Stimulated activated naive CD8-positive, alpha-beta T cell treated with anti-CD3 and anti-CD28 coated beads, Interleukin-15, Interleukin-2, amounts not matched to agents 100 ng/mL and 50 ng/mL, for 24 hours (primary cell): ENCODE results near the gene MIB1.
A peak's percentile ranks its signal among the peaks of the same experiment; 100 is the strongest.

Experiments used
- H3K27ac Mint-ChIP-seq: one replicate; pipeline ENCODE4 v1.8.0; 2021; ENCODE audit warnings: mild to moderate bottlenecking, mixed read lengths
- H3K27me3 Mint-ChIP-seq: one replicate; pipeline ENCODE4 v1.8.0; 2021; ENCODE audit warnings: mixed read lengths
- H3K36me3 Mint-ChIP-seq: one replicate; pipeline ENCODE4 v1.8.0; 2021; ENCODE audit warnings: low read depth, mixed read lengths
- H3K4me1 Mint-ChIP-seq: one replicate; pipeline ENCODE4 v1.8.0; 2021; ENCODE audit warnings: low read depth, mixed read lengths
- H3K4me3 Mint-ChIP-seq: one replicate; pipeline ENCODE4 v1.8.0; 2021; ENCODE audit warnings: mild to moderate bottlenecking, mixed read lengths
- H3K9me3 Mint-ChIP-seq: one replicate; pipeline ENCODE4 v1.8.0; 2021; ENCODE audit warnings: mixed read lengths

MIB1 gene

DNA sequence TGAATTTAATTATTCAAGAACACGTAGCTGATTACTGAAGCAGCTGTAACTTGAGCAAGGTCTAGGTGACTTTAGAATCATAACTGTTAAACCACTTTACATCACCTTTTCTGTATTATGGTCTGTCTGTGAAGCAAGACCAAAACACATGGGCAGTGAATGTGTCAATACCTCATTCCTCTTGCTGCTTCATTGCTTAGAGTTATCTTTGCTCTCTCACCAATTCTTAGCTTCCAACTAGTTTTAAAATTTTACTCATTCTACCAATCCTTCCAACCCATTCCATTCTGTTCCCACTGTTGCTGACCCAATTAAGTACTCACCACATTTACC is 80.2 kb downstream of the MIB1 start:
- Mint-ChIP-seq H3K36me3 (peaks cover 45% of the 10 kb centered on the region), H3K4me3 (no peak overlapping the region), H3K4me1 (no peaks in the 10 kb centered on the region), H3K9me3 (no peaks in the 10 kb centered on the region), H3K27ac (no peak overlapping the region), H3K27me3 (no peaks in the 10 kb centered on the region)

DNA sequence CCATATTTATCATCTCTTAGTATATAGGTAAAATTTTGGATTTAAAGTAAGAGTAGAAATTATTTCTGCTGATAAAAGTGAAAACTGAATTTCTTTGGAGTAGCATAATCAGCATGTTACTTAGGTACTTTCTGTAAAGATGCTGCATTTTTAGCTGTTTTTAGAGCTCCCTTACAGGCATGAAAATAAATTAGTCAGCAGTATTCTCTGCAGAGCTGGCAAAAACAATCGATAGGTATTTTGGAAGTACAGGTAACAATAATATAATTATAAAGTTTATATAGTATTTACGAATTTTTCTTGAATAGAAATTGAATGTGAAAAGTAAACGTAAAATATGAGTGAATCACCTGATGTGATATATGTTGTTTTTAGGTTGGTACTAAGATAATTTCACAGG is 83.3 kb downstream of the MIB1 start:
- H3K27ac Mint-ChIP-seq: no peak overlapping the region
- no peaks in the 10 kb centered on the region for H3K9me3 Mint-ChIP-seq
- no peaks in the 10 kb centered on the region for H3K4me1 Mint-ChIP-seq

DNA sequence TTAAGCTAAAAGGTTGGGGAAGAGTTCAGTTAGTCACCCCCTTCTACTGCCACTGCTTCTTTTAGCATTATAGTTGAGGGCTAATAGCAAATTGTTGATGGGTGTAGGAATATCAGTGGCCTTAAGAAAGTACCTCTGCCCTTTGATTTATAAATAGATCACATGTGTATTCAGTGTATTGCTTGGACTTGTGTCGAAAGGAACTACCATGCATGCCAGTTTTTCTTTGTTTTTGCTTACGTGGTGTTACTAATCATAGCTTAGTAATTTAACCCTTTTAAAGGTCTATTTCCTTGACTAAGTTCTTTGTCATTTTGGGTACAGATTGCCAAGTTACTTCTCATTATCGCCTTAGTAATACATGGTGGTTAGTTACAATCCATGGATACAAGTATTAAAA is 85.6 kb downstream of the MIB1 start:
- Mint-ChIP-seq H3K27ac (no peak overlapping the region), H3K4me1 (no peaks in the 10 kb centered on the region), H3K9me3 (no peaks in the 10 kb centered on the region), H3K4me3 (no peak overlapping the region), H3K27me3 (no peaks in the 10 kb centered on the region), H3K36me3 (peaks cover 11% of the 10 kb centered on the region)

More for the DNA sequence above, 83.3 kb downstream of the MIB1 start:
- Mint-ChIP-seq H3K4me3 (no peak overlapping the region), H3K36me3 (peaks cover 24% of the 10 kb centered on the region), H3K27me3 (no peaks in the 10 kb centered on the region)

DNA sequence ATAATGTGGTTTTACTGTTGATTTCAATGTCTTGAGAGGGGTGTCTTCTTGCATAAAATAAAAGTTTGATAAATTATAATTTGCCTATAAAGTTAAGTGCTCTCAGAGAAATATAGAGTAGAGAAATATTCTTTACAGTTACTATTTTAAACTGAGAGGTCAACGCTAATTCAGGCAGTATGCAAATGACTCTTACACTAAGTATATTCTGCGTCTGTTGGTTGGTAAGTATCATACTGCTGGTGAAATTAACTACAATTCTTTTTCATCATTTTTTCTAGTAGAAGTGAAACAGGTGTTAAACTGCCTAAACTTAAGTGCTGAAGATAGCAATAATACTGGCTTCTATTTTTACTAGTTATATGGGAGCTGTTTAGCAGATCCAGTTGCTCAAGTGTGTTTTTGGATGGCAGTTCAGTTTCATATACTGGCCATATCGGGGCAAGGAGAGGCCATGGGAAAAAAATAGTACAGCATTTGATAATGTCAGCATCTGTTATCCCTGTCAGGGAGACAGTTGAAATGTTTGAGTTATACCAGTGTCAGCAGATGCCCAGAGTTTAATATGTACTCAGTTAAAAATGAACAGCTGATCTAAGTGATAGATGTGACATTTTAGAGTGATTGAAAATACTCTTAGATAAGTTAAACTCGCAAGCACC is 86.2 kb downstream of the MIB1 start:
- Mint-ChIP-seq H3K4me1 (no peaks in the 10 kb centered on the region), H3K9me3 (no peaks in the 10 kb centered on the region), H3K4me3 (no peak overlapping the region), H3K27ac (no peak overlapping the region), H3K27me3 (no peaks in the 10 kb centered on the region), H3K36me3 (peaks cover 6% of the 10 kb centered on the region)

DNA sequence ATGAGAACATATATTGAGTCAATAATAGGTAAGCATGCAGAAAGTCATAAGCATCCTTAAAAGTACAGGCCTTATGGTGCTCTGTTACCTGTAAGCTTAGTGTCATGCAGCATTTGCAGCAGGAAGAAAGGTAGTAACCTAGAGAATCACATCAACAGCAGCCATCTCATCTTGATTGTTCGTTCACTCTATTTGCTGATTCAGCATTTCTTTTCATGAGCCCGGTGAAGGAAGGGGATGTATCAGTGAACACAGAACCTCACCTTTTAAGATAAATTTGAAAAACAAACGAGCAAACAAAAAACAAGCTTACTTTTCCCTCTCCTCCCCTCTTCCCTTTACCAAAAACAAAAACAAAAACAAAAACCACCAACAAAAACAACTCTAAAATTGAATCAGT is 89.9 kb downstream of the MIB1 start:
- Mint-ChIP-seq H3K4me3 (no peak overlapping the region), H3K27ac (no peak overlapping the region), H3K27me3 (no peaks in the 10 kb centered on the region), H3K9me3 (no peaks in the 10 kb centered on the region), H3K4me1 (no peaks in the 10 kb centered on the region), H3K36me3 (peaks cover 24% of the 10 kb centered on the region)

DNA sequence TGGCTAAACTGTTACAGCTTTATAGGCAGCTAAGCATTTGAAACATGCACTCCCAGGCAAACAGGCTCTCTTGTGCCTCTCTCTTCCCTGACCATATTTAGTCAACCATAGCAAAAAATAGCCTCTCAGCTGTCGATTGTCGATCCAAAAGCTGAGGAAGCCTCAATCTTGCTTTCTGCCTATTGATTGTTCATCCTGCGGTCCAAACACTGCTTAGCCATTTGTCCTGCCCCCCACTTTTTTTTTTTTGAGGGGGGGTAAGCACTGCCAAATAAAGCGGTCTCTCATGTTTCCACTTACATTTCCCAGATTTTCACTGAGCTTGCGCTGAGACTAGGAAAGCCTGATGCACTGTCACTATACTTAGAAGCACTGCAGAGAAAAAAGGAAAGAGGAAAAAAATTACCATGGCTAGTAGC is 90.8 kb downstream of the MIB1 start:
- Mint-ChIP-seq H3K27ac (no peak overlapping the region), H3K27me3 (no peaks in the 10 kb centered on the region), H3K4me3 (no peak overlapping the region), H3K9me3 (no peaks in the 10 kb centered on the region), H3K36me3 (peaks cover 21% of the 10 kb centered on the region), H3K4me1 (no peaks in the 10 kb centered on the region)

DNA sequence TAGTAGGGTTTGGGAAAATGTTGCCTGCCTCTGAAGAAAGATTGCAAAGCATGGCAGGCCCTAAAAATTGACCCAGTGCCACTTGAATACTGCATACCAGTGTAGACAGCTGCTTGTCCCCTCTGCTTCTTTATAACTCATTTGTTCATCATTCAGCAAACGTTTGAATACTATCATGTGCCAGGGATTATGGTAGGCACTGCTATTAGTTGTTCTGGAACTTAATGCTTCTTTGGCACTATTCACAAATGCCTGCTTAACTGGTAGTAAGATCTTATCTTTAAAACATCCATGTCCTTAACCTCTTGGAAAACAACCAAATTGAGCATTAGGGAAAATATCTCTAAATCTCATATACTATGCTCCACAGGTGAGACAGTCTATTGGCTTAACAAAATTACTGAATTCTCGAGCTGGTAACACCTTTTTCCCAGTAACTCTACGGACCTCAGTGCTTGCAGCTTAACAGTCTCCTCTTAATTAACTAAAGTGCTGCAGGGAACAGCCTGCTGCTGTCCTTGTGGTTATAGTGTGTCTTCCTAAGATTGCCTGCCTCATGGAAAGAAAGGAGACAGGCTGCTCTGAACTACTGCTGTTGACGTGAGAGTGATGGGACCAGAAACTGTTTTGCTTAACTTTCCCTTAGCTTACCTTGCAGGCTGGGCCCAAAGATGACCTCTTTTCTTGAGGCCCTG is 93.2 kb downstream of the MIB1 start:
- peaks cover 26% of the 10 kb centered on the region for H3K36me3 Mint-ChIP-seq
- H3K4me3 Mint-ChIP-seq: no peak overlapping the region
- H3K27me3 Mint-ChIP-seq: no peaks in the 10 kb centered on the region
- H3K27ac Mint-ChIP-seq: no peak overlapping the region
- H3K9me3 Mint-ChIP-seq: no peaks in the 10 kb centered on the region
- H3K4me1 Mint-ChIP-seq: no peaks in the 10 kb centered on the region

DNA sequence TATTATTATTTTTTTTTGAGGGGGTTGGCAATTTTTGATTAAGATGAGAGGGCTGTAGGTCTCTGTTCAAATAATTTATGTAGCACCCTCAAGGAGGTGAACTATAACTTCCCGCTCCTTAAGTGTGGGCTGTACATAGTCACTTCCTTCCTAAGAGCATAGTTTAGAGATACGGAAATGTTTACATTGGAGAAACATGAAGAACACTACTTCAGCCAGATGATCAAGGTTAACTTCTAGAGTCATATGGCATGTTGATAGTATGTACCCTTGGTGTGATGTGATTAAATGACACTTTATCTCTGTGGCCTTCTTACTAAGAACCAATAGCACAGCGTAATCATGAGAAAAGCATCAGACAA is 93.7 kb downstream of the MIB1 start:
- peaks cover 30% of the 10 kb centered on the region for H3K36me3 Mint-ChIP-seq
- no peaks in the 10 kb centered on the region for H3K9me3 Mint-ChIP-seq
- no peak overlapping the region for H3K4me3 Mint-ChIP-seq
- no peaks in the 10 kb centered on the region for H3K4me1 Mint-ChIP-seq
- H3K27me3 Mint-ChIP-seq: no peaks in the 10 kb centered on the region
- no peak overlapping the region for H3K27ac Mint-ChIP-seq

DNA sequence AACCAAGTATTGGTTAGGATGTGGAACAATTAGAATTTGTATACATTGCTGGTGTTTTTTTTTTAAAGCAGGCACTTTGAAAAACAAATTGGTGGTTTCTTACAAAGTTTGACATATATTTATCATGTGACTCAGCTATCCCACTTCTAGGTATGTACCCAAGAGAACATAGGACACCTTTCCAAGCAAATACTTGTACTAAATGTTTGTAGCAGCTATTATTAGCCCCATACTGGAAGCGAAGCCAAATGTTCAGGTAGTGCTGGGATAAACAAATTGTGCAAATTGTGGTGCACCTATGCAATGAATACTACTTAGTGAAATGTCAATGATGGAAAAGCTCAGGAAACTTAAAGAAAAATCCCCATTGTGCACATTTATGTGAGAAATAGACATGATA is 101.0 kb downstream of the MIB1 start:
- H3K36me3 Mint-ChIP-seq: peaks cover 40% of the 10 kb centered on the region
- H3K27ac Mint-ChIP-seq: no peak overlapping the region
- no peak overlapping the region for H3K4me3 Mint-ChIP-seq

DNA sequence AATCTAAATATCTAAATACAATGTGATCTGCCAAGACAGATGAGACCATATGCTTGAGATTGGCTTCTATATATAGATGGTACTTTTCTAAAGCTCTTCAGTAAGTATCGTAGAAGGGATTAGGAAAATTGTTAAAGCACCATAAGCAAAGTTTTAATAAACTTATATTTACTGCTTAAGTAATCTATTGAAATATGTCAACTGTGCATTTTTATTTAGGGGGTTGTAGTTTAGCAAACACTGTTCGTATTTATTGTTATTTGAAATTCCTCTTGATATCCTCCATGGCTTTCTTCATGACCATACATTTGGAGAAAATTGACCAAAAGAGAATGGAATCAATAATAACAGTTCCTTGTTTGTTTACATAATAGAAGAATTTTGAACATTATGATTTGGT is 102.7 kb downstream of the MIB1 start:
- no peaks in the 10 kb centered on the region for H3K27me3 Mint-ChIP-seq
- H3K9me3 Mint-ChIP-seq: no peaks in the 10 kb centered on the region
- peaks cover 45% of the 10 kb centered on the region for H3K36me3 Mint-ChIP-seq
- no peaks in the 10 kb centered on the region for H3K4me1 Mint-ChIP-seq
- H3K4me3 Mint-ChIP-seq: no peak overlapping the region
- no peak overlapping the region for H3K27ac Mint-ChIP-seq

More for the DNA sequence above, 101.0 kb downstream of the MIB1 start:
- H3K27me3 Mint-ChIP-seq: no peaks in the 10 kb centered on the region
- H3K4me1 Mint-ChIP-seq: no peaks in the 10 kb centered on the region
- H3K9me3 Mint-ChIP-seq: no peaks in the 10 kb centered on the region

DNA sequence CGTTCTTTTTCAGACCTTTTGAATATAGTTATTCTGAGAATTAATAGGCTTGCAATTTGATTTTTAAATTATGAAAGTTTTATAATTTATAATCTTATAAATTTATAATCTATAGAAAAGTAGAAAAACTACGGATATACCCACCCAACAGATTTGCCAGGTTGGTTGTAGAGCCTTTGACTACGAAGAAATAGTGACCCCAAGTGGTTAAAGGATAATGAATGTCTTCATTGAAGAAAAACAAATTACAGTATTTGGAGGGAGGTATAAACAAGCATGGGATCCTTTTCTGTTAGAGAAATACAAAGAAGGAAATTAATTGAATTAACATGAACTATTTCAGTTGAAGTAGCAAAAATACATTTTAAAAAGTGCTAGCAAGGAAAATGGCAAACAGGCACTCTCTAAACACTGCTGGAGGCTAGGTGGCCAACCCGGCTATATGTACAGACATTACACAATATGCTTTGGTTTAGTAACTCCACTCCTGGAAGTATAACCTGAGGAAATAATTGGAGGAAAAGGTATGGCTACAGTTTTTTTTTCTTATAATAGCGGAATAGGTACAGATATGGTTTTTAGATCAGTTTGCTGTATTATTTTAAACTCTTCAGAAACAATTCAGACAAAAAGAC is 110.9 kb downstream of the MIB1 start:
- Mint-ChIP-seq H3K4me1 (peaks cover 9% of the 10 kb centered on the region), H3K4me3 (no peak overlapping the region), H3K27ac (no peak overlapping the region), H3K36me3 (peaks cover 23% of the 10 kb centered on the region), H3K9me3 (no peaks in the 10 kb centered on the region), H3K27me3 (no peaks in the 10 kb centered on the region)

DNA sequence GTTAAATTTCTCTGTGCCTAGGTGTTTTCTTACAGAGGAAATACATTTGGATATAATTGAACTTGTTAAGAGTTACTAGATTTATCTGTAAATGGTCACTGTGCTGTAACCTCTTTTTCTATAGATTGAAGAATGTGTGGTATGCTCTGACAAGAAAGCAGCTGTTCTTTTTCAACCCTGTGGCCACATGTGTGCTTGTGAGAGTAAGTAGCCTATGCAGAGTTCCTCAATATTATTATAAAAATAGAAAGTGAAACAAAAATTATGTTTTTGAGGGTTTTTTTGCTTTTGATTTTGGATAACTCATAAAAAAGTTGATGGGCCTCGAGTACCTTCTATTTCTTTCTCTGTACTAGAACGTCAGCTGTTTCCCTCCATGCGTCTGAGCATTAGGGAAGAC is 112.4 kb downstream of the MIB1 start:
- Mint-ChIP-seq H3K36me3 (peaks cover 29% of the 10 kb centered on the region), H3K4me1 (peaks cover 15% of the 10 kb centered on the region), H3K27ac (peak overlapping the region; percentile 21), H3K27me3 (no peaks in the 10 kb centered on the region), H3K4me3 (no peak overlapping the region), H3K9me3 (no peaks in the 10 kb centered on the region)

DNA sequence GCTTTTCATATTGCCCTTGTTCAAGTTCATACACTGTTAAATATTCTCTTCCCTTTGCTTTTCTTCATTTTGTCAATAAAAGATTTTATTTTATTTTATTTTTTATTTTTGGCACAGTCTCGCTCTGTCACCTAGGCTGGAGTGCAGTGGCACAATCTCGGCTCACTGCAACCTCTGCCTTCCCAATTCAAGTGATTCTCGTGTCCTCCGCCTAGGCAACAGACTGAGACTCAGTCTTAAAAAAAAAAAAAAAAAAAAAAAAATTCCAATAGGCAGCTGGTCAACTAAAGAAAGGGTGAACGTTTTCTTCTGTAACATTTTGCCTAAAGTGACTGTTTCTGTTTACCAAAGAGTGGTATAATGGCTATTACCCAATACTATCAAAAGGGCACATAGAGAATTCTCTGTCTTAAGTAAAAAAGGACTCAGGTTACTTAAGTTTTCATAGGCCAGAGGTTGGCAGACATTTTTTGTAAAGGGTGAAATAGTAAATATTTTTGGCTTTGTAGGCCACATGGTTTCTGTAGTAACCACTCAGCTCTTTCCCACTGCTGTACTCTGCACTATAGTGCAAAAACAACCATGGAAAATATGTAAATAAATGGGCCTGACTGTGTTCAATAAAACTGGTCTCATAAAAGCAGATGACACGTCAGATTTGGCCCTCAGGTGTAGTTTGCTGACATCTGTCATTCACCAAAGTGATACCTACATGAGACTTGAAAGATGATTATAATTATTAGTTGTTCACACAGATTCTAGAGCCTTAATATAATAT is 113.4 kb downstream of the MIB1 start:
- H3K27ac Mint-ChIP-seq: no peak overlapping the region
- H3K36me3 Mint-ChIP-seq: peaks cover 32% of the 10 kb centered on the region
- no peaks in the 10 kb centered on the region for H3K27me3 Mint-ChIP-seq
- no peak overlapping the region for H3K4me3 Mint-ChIP-seq
- peaks cover 17% of the 10 kb centered on the region for H3K4me1 Mint-ChIP-seq
- no peaks in the 10 kb centered on the region for H3K9me3 Mint-ChIP-seq

DNA sequence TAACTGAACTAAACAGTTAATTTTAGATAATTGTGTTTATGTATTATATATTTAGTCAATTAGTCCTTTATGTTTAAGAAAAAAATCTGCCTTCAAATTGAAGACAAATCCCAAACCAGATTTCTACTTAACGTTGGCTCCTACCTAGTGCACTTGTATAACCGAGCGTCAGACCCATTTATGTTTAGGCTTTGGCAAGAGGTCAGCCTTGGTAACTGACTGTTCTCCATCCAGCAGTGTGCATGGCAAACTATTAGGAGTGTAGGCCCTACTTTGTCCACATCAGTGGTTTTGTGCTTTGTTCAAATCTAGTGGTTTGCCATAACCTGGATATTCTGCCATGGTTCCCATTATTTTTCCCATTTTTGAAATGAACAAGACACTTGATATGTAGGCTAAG is 114.8 kb downstream of the MIB1 start:
- H3K4me3 Mint-ChIP-seq: no peak overlapping the region
- peaks cover 40% of the 10 kb centered on the region for H3K36me3 Mint-ChIP-seq
- H3K4me1 Mint-ChIP-seq: peaks cover 17% of the 10 kb centered on the region
- H3K9me3 Mint-ChIP-seq: no peaks in the 10 kb centered on the region
- H3K27me3 Mint-ChIP-seq: no peaks in the 10 kb centered on the region
- no peak overlapping the region for H3K27ac Mint-ChIP-seq

DNA sequence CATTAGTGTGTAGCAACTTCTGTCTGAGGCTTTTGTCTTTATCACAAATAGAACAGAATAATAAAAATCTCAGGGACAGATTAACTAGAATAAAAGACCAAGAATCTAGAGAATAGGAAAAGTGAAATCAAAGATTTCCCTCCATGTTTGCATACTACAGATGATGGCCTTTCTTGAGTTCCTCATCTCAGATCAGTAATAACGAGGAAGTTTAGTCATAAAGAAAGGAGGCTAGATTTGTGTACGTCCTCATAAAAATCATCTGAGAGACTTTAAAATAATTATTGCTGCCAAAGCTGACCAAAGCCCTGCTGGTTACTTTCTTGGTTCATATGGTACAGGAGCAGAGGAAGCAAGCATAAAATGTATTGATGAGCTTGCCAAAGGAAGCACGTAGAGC is 117.3 kb downstream of the MIB1 start:
- Mint-ChIP-seq H3K27me3 (no peaks in the 10 kb centered on the region), H3K4me1 (peaks cover 10% of the 10 kb centered on the region), H3K27ac (no peak overlapping the region), H3K36me3 (peaks cover 43% of the 10 kb centered on the region), H3K9me3 (no peaks in the 10 kb centered on the region), H3K4me3 (no peak overlapping the region)
